ENCODE results near the gene TES.

GRCh38 chr7:116195451-116195850, 14.9 kb upstream of the TES start:
- TF ChIP-seq, protein P1, sequence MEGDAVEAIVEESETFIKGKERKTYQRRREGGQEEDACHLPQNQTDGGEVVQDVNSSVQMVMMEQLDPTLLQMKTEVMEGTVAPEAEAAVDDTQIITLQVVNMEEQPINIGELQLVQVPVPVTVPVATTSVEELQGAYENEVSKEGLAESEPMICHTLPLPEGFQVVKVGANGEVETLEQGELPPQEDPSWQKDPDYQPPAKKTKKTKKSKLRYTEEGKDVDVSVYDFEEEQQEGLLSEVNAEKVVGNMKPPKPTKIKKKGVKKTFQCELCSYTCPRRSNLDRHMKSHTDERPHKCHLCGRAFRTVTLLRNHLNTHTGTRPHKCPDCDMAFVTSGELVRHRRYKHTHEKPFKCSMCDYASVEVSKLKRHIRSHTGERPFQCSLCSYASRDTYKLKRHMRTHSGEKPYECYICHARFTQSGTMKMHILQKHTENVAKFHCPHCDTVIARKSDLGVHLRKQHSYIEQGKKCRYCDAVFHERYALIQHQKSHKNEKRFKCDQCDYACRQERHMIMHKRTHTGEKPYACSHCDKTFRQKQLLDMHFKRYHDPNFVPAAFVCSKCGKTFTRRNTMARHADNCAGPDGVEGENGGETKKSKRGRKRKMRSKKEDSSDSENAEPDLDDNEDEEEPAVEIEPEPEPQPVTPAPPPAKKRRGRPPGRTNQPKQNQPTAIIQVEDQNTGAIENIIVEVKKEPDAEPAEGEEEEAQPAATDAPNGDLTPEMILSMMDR (IDR thresholded peaks at IDR 0.05; ENCODE audit: poor library complexity, severe bottlenecking) = no peak
- no peak for TF ChIP-seq EP300 (conservative IDR thresholded peaks at IDR 0.05; ENCODE audit: poor library complexity, severe bottlenecking)
- no peak for TF ChIP-seq EZH2 (IDR thresholded peaks at IDR 0.05; ENCODE audit: borderline replicate concordance, insufficient read depth, low read length, poor library complexity, severe bottlenecking)
- TF ChIP-seq, protein P2, sequence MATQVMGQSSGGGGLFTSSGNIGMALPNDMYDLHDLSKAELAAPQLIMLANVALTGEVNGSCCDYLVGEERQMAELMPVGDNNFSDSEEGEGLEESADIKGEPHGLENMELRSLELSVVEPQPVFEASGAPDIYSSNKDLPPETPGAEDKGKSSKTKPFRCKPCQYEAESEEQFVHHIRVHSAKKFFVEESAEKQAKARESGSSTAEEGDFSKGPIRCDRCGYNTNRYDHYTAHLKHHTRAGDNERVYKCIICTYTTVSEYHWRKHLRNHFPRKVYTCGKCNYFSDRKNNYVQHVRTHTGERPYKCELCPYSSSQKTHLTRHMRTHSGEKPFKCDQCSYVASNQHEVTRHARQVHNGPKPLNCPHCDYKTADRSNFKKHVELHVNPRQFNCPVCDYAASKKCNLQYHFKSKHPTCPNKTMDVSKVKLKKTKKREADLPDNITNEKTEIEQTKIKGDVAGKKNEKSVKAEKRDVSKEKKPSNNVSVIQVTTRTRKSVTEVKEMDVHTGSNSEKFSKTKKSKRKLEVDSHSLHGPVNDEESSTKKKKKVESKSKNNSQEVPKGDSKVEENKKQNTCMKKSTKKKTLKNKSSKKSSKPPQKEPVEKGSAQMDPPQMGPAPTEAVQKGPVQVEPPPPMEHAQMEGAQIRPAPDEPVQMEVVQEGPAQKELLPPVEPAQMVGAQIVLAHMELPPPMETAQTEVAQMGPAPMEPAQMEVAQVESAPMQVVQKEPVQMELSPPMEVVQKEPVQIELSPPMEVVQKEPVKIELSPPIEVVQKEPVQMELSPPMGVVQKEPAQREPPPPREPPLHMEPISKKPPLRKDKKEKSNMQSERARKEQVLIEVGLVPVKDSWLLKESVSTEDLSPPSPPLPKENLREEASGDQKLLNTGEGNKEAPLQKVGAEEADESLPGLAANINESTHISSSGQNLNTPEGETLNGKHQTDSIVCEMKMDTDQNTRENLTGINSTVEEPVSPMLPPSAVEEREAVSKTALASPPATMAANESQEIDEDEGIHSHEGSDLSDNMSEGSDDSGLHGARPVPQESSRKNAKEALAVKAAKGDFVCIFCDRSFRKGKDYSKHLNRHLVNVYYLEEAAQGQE (IDR thresholded peaks at IDR 0.05; ENCODE audit: borderline replicate concordance) = no peak
- TF ChIP-seq POLR2AphosphoS5 (IDR thresholded peaks at IDR 0.05) = no peak
- no peak for TF ChIP-seq SMC3 (conservative IDR thresholded peaks at IDR 0.05; ENCODE audit: poor library complexity)
- no peak for TF ChIP-seq MXI1 (conservative IDR thresholded peaks at IDR 0.05; ENCODE audit: poor library complexity, severe bottlenecking)
- no peak for TF ChIP-seq TAF1 (IDR thresholded peaks at IDR 0.05; ENCODE audit: low read depth)

All from neural cell (in vitro differentiated cells).